Adipocyte (in vitro differentiated cells): ENCODE data around the gene TMEM38A.
A peak's percentile ranks its signal among the peaks of the same experiment; 100 is the strongest.
"Not testable (repeated sequence)": the region's sequence is repeated elsewhere in the genome, so short reads cannot be mapped to it uniquely, and the experiment has no call there.

Experiments used
- DNase-seq: peaks from one replicate; pipeline ENCODE4 v3.0.0-alpha.2; 2015; ENCODE audit warnings: low read depth
- H3K27me3 ChIP-seq: replicated peaks from 2 replicates; pipeline ENCODE4 v1.7.0; 2013; ENCODE audit warnings: mild to moderate bottlenecking, low read length, moderate library complexity; ENCODE audit not compliant: control insufficient read depth, insufficient read depth
- H3K36me3 ChIP-seq: 2 replicates; pipeline ENCODE4 v1.7.0; 2013; ENCODE audit warnings: low read length, mild to moderate bottlenecking, moderate library complexity; ENCODE audit not compliant: control insufficient read depth, insufficient read depth, severe bottlenecking
- H3K4me1 ChIP-seq: 2 replicates; pipeline ENCODE4 v1.7.0; 2013; ENCODE audit warnings: mild to moderate bottlenecking, low read length, moderate library complexity; ENCODE audit not compliant: control insufficient read depth, insufficient read depth
- H3K4me3 ChIP-seq: 2 replicates; pipeline ENCODE4 v1.7.0; 2013; ENCODE audit warnings: mild to moderate bottlenecking, low read length, moderate library complexity
- H3K9ac ChIP-seq: 2 replicates; pipeline ENCODE4 v1.7.0; 2013; ENCODE audit warnings: mild to moderate bottlenecking, low read length, moderate library complexity
- H3K9me3 ChIP-seq: 2 replicates; pipeline ENCODE4 v1.7.0; 2013; ENCODE audit warnings: mild to moderate bottlenecking, low read length, moderate library complexity; ENCODE audit not compliant: control insufficient read depth

The TMEM38A gene

GRCh38 chr19:16721051-16721450 lies 60.1 kb downstream of the TMEM38A start:
- peaks cover 3% of the 10 kb centered on the region for H3K9me3 ChIP-seq
- peaks cover 19% of the 10 kb centered on the region for H3K27me3 ChIP-seq
- H3K4me3 ChIP-seq = no peak overlapping the region
- H3K9ac ChIP-seq = no peak overlapping the region
- H3K36me3 ChIP-seq = no peaks in the 10 kb centered on the region
- DNase-seq = no peak
- no peaks in the 10 kb centered on the region for H3K4me1 ChIP-seq

DNA sequence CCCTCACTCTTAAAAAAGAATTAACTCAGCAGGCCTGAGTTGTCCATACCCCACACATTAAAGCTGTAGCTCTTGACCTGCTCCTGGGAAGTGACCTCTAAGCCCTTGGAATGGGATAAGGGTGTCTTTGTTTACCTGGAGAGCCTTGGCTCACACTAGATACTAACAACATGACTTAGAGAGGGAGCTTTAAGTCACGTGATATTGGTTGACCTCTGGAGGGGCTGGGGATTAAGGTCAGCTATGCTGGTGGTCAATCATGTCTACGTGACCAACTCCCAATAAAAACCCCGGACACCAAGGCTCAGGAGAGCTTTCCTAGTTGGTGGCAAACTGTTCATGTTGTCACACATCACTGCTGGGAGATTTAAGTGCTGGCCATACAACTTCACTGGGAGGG lies 61.7 kb downstream of the TMEM38A start:
- peaks cover 19% of the 10 kb centered on the region for H3K27me3 ChIP-seq
- no peaks in the 10 kb centered on the region for H3K36me3 ChIP-seq
- H3K9ac ChIP-seq = no peak overlapping the region
- H3K4me3 ChIP-seq = no peak overlapping the region
- no peaks in the 10 kb centered on the region for H3K4me1 ChIP-seq
- H3K9me3 ChIP-seq = peaks cover 3% of the 10 kb centered on the region
- no peak for DNase-seq

GRCh38 chr19:16726916-16727315 lies 66.0 kb downstream of the TMEM38A start:
- no peak for DNase-seq
- Histone ChIP-seq H3K4me1 (no peaks in the 10 kb centered on the region), H3K36me3 (no peaks in the 10 kb centered on the region), H3K9me3 (peaks cover 3% of the 10 kb centered on the region), H3K4me3 (no peak overlapping the region), H3K9ac (no peak overlapping the region), H3K27me3 (peaks cover 10% of the 10 kb centered on the region)

DNA sequence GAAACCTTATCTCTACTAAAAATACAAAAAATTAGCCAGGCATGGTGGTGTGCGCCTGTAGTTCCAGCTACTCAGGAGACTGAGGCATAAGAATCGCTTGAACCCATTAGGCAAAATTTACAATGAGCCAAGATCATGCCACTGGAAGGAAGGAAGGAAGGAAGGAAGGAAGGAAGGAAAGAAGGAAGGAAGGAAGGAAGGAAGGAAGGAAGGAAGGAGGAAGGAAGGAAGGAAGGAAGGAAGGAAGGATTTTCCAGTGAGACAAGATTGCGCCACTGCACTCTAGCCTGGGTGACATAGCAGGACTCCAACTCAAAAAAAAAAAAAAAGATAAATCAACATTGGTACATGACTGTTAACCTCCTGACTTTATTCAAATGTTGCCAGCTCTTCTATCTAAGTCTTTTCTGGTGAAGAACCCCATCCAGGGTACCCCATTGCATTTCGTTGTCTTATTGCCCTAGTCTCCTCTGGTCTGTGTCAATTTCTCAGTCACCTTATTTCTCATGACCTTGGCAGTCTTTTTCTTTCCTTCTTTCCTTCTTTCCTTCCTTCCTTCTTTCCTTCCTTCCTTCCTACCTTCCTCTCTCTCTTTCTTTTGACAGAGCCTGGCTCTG lies 74.8 kb downstream of the TMEM38A start:
- DNase-seq, H3K9ac ChIP-seq, H3K4me1 ChIP-seq, H3K36me3 ChIP-seq, H3K4me3 ChIP-seq, H3K9me3 ChIP-seq, H3K27me3 ChIP-seq: not testable (repeated sequence)

- H3K36me3 ChIP-seq = no peaks in the 10 kb centered on the region
- H3K9ac ChIP-seq = no peak overlapping the region
- DNase-seq = no peak
- peaks cover 3% of the 10 kb centered on the region for H3K4me1 ChIP-seq
- no peak overlapping the region for H3K4me3 ChIP-seq
- H3K27me3 ChIP-seq = peaks cover 6% of the 10 kb centered on the region
- H3K9me3 ChIP-seq = peaks cover 5% of the 10 kb centered on the region
These were observed 75.8 kb downstream of the TMEM38A start for GRCh38 chr19:16736709-16737108.

DNA sequence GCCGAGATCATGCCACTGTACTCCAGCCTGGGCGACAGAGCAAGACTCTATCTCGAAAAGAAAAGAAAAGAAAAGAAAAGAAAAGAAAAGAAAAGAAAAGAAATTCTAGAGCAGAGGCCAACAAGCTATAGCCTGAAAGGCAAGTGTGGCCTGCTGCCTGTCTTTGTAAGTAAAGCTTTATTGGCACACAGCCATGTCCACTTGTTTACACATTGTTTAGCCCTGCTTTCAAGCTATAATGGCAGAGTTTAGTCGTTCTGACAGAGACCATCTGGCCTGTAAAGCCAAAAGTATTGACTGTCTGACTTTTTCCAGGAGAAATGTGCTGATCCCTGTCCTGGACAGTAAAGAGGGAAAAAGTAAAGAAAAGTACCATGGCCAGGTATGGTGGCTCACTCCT lies 77.0 kb downstream of the TMEM38A start:
- DNase-seq = no peak
- Histone ChIP-seq H3K9me3 (peaks cover 5% of the 10 kb centered on the region), H3K36me3 (no peaks in the 10 kb centered on the region), H3K27me3 (peaks cover 6% of the 10 kb centered on the region), H3K4me3 (no peak overlapping the region), H3K4me1 (peaks cover 3% of the 10 kb centered on the region), H3K9ac (no peak overlapping the region)

DNA sequence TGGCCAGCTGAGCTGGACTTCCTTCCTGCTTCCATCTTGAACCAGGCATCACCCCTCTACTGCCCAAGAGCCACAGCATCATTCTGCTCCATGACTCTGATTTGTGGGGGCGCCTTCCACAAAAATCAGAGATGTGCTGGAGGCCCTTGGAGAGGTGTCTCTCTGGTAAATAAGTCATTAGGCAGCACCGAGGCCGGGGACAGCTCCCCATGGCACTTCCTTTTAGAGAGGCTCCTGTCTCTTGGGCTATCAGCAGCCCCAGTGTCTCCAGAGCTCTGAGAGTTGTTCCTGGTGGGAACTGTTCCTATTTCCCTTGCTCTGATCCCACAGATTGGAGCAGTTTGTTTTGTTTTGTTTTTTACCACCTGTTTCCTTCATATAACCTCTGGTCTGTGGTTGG lies 78.6 kb downstream of the TMEM38A start:
- no peaks in the 10 kb centered on the region for H3K36me3 ChIP-seq
- no peak overlapping the region for H3K9ac ChIP-seq
- H3K27me3 ChIP-seq = peaks cover 7% of the 10 kb centered on the region
- no peaks in the 10 kb centered on the region for H3K4me1 ChIP-seq
- peaks cover 5% of the 10 kb centered on the region for H3K9me3 ChIP-seq
- peak; percentile 4 for DNase-seq
- no peak overlapping the region for H3K4me3 ChIP-seq
